HG03342 (cell line): Measurements from ENCODE around the gene RASGRP3.
A peak's percentile ranks its signal among the peaks of the same experiment; 100 is the strongest.

Source experiments
- ATAC-seq: cut with Tn5 transposase; IDR thresholded peaks from one replicate; pipeline ENCODE4 v1.9.1; 2021; ENCODE audit warnings: mild to moderate bottlenecking, moderate library complexity; ENCODE audit not compliant: unreplicated experiment

The RASGRP3 gene

DNA sequence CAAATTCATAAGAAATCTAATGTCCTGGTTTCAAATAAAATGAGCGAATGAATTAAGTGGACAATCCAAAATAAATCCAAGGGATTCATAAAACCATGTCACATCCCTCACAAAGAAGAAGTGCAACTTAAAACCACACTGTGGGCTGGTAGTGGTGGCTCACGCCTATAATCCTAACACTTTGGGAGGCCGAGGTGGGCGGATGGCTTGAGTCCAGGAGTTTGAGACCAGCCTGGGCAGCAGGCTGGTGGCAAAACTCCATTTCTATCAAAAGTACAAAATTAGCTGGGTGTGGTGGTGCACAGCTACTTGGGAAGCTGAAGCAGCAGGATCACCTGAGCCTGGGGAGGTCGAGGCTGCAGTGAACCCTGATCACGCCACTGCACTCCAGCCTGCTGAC, 97.2 kb downstream of the RASGRP3 start:
- ATAC-seq: no peak

- no peak for ATAC-seq
Observed at GRCh38 chr2:33577084-33577483, 100.6 kb downstream of the RASGRP3 start.

GRCh38 chr2:33577668-33578067, 101.2 kb downstream of the RASGRP3 start:
- ATAC-seq: no peak

- ATAC-seq: no peak
Observed at GRCh38 chr2:33579227-33579626, 102.8 kb downstream of the RASGRP3 start.

DNA sequence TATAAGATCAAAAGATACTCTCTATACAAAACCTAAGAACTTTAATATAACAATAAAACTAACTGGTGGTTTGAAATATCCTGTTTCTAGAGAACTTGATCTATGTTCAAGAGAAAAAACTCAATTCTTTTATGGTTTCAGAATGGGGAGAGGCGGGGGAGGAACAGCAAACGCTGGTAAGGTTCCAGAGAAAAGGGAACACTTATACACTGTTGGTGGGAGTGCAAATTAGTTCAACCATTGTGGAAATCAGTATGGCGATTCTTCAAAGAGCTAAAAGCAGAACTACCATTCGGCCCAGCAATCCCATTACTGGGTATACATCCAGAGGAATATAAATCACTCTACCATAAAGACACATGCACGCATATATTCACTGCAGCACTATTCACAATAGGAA, 105.4 kb downstream of the RASGRP3 start:
- ATAC-seq: no peak

DNA sequence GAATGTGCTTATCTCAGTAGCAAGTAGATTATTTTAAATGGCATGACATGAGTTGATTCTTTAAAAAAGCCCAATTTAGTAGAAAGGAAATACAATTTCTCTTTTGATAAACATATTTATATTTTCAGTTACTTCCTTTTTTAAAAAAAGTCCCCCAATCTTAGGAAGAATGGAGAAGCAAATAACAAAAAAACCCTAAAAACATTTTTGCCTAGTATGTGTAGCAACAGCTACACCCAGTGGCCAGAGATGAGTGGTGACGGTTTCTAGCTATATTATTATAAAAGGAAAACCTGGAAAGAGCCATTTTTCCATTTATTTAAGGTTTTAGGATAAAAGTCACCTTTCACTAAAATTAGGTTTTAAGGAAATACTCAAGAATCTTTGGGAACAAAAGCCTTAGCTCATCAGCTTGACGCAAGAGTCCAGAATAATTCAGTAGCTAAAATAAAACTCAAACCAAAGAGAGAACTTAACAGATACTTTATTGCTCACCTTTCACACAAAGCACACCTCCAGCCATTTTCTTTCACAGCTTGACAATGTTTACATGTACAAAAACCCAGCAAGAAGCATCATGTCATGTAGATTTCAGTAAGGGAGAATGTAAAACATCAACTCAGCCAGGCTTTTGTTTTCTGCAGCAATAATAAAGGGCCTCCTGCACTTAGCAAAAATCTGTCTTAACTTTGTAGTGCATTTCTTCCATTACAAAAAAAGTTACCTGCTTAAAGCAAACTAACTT, 106.9 kb downstream of the RASGRP3 start:
- ATAC-seq: peak; percentile 80

DNA sequence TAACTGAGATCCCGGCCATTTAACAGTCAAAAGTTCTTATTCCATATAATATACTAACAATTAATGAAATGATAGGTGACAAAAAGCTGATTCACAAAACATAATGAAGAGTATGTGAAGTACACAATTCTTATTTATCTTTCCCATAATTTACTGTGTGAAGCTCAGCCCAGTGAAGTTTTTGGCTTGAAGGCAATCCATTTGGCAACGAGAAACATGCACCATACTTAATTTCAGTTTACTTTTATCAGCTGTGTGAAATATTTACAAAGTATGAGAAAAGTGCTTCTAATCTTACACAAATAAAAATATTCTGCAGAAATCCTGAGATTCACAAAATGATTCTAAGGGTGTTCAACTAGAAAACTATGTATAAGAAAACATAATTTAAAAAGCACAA, 110.3 kb downstream of the RASGRP3 start:
- no peak for ATAC-seq

GRCh38 chr2:33588232-33588631, 111.8 kb downstream of the RASGRP3 start:
- ATAC-seq: no peak

GRCh38 chr2:33589444-33589843, 113.0 kb downstream of the RASGRP3 start:
- no peak for ATAC-seq

GRCh38 chr2:33595385-33595784, 118.9 kb downstream of the RASGRP3 start:
- ATAC-seq: no peak

GRCh38 chr2:33597026-33597425, 120.6 kb downstream of the RASGRP3 start:
- no peak for ATAC-seq

DNA sequence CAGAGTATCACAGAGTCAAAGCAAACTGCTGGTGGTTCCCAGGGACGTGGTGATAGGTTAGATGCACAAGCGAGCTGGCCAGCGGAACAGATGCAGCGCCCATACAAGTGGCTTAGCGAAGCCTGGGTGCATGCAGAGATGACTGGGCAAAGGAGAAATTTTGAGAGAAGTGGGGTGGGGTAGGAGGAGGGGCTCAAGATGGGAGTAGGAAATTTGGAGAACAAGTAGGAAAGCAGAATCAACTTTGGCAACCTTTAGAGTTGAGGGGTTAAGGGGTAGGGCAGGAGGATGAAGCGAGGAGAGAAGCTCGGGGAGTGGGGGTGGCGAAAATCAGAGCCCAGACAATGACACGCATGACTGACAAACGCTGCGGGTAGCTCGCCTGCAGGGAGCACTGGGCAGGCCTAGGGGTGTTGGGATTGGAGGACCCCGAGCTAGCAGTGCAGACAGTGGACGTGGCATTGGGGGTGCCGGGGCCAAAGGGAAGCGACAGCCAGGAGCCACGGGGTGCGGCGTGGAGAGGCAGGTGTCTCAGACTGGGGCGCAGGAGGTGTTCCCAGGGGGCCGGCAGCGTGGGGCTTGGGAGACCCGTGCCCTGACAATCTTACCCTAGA, 122.2 kb downstream of the RASGRP3 start:
- peak; percentile 55 for ATAC-seq

GRCh38 chr2:33599175-33599942, 122.9 kb downstream of the RASGRP3 start, which contains the start of gene FAM98A:
FAM98A (minus strand) TSS chr2:33599299; CDS start chr2:33599221, 78 bp downstream.
- peak; percentile 91 for ATAC-seq

DNA sequence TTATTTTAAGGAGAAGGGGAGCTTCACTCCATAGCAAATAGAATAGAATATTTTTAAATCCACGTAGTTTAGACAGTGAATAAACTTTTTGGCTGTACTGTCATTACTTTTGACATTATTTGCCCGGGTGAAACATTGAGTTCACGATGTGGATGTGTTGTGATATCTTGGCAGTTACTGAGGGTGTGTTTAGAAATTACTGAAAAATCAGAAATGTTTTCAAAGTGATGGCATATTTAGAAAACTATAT, 123.4 kb downstream of the RASGRP3 start:
- ATAC-seq: no peak

DNA sequence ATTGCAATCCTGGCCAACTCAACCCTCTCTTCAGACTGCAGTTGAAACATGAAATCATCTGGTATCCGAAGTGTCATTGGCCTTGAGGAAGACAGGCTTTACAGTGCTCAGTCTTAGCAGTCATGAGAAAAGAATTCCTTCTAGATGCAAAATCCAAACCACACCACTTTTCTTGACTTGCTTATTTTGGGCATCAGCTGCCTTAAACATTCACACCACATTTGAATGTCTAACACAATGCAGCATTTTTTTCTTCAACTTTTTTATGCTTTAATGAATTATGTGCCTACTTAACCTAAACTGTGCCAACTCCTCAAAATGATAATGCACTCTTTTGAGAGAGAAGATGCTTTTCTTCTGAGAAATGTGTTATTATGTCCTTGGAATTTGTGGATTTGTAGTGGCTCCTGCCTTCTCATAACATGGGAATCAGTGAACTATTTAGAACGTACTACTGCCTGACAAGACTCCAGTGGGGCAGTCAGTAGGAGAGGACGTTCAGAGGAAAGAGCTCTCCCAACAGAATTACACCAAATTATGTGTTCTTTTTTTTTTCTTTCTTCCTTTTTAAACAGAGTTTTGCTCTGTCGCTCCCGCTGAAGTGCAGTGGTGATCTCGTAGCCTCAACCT, 125.9 kb downstream of the RASGRP3 start:
- ATAC-seq: no peak

- no peak for ATAC-seq
Observed at GRCh38 chr2:33603416-33603815, 127.0 kb downstream of the RASGRP3 start.

GRCh38 chr2:33605056-33605455, 128.6 kb downstream of the RASGRP3 start:
- no peak for ATAC-seq

DNA sequence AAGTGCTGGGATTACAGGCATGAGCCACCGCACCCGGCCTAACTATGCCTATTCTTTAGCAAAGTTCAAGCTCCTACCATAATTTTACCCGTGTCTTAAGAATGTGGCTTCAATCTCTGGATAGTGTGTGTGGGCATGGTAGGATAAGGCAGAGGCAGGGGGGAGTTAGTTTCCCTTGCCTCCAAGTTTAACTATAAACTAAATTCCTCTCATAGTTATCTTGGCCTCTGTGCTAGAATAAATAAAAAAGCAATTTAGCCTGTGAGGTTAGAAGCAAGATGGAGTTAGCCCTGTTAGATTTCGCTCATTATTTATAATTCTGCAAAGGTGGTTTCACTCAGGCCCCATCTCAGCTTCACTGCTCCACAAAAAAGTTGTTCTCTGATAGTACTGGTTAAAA, 129.7 kb downstream of the RASGRP3 start:
- ATAC-seq: no peak

DNA sequence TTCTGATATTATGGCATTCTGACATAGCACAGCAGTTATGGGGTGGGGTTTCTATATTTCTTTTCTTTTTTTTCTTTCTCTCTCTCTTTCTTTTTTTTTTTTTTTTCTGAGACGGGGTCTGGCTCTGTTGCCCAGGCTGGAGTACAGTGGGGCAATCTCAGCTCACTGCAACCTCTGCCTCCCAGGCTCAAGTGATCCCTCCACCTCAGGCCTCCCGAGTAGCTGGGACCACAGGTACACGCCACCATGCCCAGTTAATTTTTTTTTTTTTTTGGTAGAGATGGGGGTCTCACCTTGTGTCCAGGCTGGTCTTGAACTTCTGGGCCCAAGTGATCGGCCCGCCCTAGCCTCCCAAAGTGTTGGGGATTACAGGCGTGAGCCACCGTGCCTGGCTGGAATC, 130.2 kb downstream of the RASGRP3 start:
- ATAC-seq: no peak

DNA sequence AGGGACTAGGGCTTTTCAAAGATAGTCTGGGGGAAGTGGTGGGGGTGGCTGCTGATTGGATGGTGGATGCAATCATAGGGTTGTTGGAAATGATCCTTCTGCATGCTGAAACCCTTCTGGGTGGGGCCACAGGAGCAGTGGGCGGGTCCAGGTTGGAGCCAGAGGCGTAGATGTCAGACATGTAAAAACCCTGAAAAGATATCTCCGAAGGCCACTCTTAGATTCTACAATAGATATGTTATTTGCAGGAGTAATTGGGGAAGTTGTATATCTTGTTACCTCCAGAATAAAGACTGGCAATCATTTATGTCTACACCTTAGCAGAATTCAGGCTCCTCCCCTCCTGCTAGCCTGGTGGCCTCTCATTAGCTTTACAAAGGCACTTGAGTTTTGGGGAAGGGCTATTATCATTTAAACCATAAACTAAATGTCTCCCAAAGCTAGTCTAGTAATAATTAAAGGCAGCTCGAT, 130.8 kb downstream of the RASGRP3 start:
- ATAC-seq: no peak

DNA sequence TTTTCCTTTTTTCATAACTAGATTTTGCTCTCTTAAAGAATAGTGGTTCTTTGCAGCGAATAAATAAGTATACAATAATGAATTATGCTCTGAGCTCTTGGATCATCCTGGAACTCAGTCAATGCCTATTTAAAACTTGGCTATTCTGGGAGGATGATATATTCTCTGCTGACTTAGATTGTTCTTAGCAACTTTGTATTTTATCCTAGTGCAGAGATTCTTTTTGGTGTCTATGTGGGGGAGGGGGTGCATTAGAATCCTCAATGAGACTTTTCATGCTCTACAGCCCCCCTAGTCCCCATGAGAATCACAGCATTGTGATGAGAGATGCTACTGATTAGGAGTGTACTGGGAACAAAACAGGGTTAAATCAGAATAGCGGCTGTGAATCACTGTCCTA, 131.5 kb downstream of the RASGRP3 start:
- ATAC-seq: no peak

- ATAC-seq: no peak
Observed at GRCh38 chr2:33614190-33614589, 137.7 kb downstream of the RASGRP3 start.
